ENCODE measurements around the gene TRIP13.

The TRIP13 gene

DNA sequence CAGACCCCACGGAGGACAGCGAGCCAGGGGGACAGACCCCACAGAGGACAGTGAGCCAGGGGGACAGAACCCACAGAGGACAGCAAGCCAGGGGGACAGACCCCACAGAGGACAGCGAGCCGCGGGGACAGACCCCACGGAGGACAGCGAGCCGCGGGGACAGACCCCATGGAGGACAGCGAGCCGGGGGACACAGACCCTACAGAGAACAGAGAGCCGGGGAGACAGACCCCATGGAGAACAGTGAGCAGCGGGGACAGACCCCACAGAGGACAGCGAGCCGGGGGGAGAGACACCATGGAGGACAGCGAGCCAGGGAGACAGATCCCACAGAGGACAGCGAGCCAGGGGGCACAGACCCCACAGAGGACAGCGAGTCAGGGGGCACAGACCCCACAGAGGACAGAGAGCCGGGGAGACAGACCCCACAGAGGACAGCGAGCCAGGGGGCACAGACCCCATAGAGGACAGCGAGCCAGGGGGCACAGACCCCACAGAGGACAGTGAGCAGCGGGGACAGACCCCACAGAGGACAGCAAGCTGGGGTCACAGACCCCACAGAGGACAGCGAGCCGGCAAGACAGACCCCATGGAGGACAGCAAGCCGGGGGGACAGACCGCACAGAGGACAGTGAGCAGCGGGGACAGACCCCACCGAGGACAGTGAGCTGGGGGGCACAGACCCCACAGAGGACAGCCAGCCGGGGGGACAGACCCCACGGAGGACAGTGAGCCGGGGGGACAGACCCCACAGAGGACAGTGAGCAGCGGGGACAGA lies 37.5 kb upstream of the TRIP13 start:
- DNase-seq (ENCODE audit: low read depth in 4 of 4, low spot score in 1 of 4), result no peak

DNA sequence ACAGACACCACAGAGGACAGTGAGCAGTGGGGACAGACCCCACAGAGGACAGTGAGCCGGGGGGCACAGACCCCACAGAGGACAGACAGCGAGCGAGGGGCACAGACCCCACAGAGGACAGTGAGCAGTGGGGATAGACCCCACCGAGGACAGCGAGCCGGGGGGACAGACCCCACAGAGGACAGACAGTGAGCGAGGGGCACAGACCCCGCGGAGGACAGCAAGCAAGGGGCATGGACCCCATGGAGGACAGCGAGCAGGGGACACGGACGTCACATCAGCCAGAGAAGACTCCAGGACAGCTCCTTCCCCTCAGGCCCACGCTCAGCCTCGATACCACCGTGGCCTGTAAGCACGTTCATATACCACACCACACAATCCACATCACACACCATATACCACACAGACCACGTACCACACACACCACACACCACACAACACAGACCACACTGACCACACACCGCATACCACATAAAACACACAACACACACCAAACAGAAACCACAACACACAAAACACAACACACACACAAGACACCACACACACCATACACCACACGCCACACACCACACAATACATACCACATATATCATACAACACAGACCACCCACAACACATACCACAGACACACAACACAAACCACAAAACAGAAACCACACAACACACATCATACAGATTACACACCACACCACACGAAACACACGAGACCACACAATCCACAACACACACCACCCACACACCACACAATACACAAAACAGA lies 36.7 kb upstream of the TRIP13 start:
- no peak for DNase-seq (ENCODE audit: low read depth in 4 of 4, low spot score in 1 of 4)

DNA sequence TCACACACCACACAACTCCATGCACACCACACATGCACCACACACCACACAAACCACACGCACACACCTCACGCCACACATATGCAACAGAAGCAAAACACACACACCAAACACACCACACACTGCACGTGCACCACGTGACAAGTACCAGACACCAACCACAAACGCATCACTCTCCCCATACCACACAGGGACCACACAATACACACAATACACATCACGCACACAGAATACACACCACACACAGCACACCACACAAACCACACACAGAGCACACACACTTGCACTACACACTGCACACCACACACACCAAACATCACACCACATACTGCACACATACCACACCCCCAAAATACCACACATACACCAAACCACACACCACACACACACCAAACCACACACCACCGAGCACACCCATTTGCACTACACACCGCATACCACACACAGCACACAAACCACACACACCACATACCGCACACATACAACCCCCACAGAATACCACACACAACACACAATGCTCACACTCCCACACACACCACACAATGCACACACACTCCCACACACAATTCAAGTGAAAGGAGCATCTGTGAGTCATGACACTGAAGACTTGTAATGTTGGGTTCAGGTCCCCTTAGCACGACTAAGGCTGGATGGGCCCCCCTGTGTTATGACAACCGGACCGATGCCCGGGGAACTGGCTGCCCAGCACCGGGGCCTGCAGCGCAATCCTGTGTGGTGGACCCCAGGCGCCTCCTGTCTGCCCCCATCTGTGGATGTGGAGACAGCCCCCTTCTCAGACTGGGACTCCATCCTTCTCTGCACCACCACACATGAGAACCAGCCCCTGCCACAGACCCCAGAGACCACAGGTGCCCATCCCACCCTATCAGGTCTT lies 35.9 kb upstream of the TRIP13 start:
- no peak for DNase-seq (ENCODE audit: low read depth in 4 of 4, low spot score in 1 of 4)

DNA sequence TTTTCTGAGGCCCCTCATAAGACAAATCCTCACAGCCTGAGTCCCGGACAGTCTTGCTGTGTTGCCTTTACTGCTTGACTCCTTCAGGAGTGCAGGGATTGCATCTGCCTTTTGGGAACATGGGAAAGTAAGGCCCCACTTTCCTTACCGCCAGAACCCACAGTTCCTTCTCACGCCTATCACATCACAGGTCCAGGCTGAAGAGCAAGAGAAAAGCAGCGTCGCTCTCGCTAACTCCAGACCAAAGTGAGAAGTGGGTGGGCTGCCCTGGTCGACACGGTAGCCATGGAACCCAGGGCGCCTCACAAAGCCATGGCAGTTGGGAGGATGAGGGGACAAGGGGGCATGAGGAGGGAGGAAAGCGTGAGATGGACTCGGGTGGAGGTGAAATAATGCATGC lies 34.0 kb upstream of the TRIP13 start:
- no peak for DNase-seq (ENCODE audit: low read depth in 4 of 4, low spot score in 1 of 4)

DNA sequence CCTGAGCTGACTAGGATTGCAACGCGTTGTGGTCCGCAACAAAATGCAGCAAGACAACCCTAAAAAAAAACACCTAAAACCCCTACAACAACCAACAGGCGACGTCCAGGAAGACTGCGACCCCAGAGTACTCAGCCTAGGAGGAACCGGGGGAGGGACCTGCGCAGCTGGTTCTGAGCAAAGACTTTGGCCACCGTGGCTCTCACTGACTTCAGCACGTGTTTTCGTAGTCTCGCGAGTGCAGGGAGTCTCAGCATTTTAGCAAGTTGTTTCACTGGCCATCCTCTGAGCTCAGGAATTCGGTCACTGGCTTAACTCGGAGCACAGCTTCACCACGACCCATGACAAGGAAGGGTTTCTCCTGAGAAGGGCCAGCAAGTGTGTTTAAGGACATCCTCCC lies 33.3 kb upstream of the TRIP13 start:
- no peak for DNase-seq (ENCODE audit: low read depth in 4 of 4, low spot score in 1 of 4)

DNA sequence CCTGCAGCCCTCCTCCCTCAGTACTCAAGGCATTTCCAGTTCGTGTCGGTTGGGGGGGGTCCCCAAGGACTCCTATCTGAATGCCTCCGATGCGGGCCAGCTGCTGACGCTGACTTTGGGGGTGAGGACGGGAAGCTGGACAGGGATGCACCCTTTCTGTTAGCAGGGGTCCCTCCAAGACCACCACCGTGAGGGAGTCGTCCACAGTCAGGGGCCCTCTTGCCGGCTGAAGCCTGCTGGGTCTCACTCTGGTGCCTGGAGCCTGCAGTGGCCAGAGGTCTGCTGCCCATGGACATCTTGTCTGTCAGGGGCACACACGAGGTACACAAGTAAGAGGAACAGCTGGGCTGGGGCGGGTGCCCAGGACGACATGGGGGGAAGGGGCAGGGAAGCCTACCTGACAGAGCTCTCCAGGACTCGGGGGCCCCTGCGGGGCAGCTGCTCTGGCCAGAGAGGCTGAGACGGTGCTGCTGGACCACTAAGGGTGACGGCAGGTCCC lies 32.8 kb upstream of the TRIP13 start:
- DNase-seq (ENCODE audit: low read depth in 4 of 4, low spot score in 1 of 4), result no peak

DNA sequence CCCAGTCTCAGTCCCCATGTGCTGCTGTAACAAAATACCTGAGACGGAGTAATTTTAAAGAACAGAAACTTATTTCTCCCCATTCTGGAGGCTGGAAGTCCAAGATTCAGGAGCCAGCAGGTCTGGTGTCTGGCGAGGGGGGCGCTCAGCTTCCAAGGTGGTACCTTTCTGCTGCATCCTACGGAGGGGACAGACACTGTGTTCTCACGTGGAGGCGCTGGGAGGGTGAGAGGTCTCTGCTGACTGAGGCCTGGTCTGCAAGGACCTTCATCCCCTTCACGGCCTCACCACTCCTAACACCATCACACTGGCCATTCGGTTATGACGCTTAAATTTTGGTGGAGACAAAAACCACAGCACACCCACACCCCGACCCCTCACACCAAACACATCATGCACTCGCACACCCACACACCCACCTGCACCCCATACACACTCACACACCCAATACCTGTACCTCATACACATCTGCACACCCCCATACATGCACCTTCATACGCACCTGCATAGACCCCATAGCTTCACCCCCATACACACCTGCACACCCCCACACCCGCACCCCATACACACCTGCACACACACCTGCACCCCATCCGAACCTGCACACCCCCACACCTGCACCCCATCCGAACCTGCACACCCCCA lies 32.1 kb upstream of the TRIP13 start:
- DNase-seq (ENCODE audit: low read depth in 4 of 4, low spot score in 1 of 4), result no peak

DNA sequence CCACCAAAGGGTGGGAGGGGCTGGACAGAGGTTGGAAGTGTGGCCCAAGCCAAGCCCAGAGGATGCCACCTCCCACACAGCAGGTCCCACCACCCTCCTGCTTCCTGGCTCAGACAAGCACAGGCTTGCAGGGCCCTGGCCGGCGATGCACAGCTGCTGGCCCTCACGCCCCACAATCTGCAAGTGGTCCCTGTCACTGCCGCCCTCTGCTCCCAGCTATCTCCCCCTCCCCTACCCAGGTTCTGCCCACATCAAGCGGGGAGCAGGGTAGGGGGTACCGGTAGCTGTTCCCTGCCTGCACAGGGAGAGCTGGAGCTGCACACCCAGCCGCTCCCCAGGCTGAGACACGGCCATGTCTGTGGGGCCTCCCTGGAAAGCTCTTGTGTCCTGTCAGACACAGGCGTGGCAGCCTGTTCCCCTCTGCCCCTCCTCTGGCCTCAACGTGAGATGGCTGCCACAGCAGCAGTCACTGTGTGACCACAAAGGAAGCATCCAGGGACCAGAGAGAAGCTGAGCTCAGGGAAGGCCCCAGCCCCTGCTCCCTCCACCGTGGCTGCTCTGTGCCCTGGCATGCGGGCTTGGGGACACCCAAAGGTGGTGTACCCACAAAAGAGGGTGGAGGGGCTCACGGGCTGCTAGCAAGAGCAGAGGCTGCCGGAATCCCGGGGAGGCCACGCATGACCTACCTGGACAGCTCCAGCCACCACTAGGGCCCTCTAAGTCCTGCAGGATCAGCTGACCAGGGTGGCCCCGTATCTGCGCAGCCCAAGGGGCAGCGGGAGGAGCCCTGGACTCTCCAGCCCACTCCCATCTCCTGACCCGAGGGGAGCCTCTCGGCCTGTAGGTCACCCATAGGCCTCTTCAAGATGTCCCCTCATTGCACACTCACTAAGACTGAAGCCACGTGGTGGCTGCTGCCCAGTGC lies 31.0 kb upstream of the TRIP13 start:
- no peak for DNase-seq (ENCODE audit: low read depth in 4 of 4, low spot score in 1 of 4)

DNA sequence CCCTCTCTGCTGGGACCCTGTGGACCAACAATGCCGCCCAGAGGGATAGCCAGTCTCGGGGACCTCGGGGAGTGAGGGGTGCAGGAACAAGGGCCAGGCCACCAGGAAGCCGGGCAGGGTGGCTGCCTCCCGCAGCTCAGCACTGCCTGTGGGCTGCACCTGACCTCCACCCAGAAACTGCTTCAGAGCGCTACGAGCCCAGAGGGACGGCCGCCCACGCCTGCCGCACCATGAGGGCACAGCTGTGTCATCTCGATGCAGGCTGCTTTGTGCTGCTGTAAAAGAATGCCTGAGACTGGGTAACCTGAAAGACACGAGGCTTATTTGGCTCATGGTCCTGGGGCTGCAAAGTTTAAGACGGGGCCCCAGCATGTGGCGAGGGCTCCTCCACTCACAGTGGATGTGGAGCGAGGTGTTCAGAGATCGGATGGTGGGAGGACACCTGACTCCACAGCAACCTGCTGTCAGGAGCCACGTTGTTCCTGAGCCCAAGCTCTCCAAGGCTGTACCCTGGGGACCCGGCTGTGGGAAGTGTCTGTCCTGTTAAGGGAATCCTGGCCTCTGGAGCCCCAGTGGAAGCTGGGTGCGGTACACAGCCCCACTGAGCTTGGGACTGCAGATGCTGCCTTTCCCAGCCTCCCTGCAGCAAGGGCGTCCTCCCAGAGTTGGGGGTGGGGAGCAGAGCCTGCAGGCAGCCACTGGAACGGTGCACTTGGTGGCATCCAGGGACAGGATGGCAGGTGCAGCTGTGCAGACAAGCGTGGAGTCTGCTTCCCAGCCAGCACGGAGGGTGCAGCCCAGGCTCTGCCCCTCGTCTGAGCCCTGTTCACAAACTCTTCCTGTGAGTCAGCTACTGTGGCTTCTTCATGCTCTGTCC lies 30.1 kb upstream of the TRIP13 start:
- no peak for DNase-seq (ENCODE audit: low read depth in 4 of 4, low spot score in 1 of 4)

DNA sequence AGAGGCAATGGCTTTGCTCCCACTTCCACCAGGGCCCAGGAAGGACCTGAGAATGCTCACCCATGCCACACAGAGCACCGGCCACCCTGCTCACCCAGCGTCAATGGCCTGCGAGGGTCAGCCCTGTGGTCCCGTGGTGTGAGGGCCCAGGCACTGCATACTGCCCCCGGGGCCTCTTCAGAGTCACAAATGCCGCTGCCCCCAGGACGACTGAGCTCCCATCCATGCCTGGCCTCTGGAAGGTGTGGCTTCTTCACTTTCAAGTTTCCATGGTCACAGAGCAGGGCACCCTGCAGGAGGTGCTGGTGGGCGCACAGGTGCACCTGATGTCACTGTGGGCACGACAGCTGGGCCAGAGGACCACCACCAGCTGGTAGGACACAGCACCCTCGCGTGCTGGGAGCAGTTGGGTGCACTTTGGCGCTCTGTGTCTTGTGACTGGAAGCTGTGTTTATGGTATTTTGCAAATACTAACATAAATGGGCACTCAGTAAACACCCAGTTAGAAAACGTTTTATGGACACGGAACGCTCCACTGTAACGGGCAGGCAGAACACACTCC lies 29.4 kb upstream of the TRIP13 start:
- DNase-seq (ENCODE audit: low read depth in 4 of 4, low spot score in 1 of 4), result no peak

DNA sequence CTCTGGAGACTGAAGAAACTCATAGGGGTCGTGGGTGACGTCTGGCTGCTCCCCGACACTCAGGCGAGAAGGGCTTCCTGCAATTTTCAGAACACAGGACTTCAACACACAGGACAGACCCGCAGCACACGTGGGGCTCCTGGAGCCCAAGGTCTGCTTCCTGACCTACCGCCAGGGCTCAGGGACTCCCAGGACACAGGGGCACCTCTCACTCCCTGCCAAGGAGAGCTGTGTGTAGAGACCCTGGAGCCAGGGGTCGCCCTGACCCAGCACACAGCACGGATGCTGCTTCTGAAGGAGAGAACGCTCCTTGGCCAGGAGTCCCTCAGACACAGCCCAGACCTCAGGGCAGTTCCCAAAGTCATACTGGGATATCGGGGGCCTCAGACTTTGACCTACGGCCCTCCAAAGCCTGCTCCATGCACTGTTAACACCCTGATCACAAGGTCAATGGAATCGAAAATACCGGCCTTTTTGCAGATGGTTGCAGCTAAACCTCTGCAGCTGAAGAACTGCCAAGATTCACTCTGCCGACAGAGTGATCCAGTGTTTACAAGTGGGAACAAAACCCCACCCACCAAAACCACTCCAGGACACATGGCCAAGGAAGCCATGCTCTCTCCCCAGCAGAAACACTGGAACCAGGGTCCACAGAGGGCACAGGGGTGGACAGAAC lies 28.1 kb upstream of the TRIP13 start:
- no peak for DNase-seq (ENCODE audit: low read depth in 4 of 4, low spot score in 1 of 4)

DNA sequence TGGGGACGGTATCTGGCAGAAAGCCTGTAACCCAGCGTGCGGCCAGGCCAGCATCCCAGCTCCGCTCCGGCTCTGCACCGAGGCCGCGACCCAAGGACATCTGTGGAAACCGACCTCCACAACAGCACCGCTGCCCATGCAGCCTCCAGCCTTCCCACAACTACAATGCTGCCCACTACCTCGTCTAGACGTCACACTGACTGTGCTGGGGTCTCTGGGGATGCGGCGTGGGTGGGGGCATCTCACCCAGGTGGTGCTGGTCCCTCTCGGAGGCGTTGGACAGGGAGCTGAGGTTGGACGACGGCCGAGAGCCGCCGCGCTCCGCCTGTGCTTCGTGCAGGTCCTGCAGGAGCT lies 27.5 kb upstream of the TRIP13 start:
- DNase-seq (ENCODE audit: low read depth in 4 of 4, low spot score in 1 of 4), result no peak

DNA sequence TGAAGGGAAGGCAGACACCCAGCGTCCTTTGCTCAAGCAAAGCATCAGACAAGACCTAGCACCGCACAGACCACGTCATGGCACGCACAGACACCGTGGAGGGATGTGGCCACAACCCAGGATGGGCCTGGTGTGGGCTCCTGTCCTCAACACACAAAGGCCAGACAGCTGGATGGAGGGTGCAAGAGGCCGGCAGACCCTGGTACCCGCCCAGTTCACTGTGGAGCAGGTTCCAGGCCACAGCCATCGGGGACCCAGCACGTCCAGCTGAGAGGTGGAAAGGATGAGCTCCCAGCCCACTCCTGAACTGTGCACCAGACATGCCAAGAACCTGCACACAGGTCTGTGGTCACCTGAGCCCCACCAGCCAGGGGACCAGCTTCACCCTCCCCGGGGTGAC lies 26.9 kb upstream of the TRIP13 start:
- no peak for DNase-seq (ENCODE audit: low read depth in 4 of 4, low spot score in 1 of 4)

DNA sequence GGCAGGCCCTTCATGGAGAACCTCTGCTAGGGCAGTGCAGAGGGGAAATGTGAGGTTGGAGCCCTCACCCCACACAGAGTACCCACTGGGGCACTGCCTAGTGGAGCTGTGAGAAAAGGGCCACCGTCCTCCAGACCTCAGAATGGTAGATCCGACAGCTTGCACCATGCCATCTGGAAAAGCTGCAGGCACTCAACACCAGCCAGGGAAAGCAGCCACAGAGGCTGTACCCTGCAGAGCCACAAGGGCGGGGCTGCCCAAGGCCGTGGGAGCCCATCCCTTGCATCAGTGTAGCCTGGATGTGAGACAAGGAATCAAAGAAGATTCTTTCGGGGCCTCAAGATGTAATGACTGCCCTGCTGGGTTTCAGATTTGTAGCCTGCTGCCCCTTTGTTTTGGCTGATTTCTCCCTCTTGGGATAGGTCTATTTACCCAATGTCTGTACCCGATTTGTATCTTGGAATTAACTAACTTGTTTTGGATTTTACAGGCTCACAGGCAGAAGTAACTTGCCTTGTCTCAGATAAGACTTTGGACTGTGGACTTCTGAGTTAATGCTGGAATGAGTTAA lies 25.3 kb upstream of the TRIP13 start:
- DNase-seq (ENCODE audit: low read depth in 4 of 4, low spot score in 1 of 4), result no peak

DNA sequence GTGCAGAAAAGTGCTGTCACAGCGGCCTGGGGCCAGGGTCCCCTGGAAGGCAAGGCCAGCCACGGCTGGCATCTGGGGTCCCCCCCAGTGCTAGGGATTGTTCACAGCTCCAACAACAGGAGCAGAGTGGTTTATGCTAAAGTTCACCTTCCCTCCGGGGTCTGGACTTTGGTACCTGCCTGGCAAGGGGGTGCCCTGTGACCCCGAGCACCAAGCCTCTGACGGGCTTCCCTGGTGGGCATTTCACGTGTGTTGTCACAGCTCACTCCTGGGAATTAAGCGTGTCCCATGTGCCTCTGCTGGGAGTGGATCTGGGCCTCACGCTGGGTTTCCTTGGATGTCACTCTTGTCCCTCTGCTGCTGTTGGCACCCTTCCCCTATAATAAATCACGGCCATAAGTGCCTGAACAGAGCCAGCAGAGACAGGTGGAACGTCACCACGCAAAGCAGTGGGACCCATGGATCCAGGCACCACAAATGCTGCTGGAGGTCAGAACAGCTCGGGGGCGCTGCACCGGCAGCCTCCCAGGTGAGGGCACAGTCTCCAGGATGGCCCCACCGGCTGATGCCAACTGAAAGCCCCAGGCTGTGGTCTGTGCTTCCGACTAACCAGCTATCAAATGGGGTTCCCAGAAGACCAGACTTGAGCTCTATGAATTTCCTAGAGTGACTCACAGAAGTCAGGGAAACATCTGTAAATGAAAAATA lies 24.1 kb upstream of the TRIP13 start:
- no peak for DNase-seq (ENCODE audit: low read depth in 4 of 4, low spot score in 1 of 4)

DNA sequence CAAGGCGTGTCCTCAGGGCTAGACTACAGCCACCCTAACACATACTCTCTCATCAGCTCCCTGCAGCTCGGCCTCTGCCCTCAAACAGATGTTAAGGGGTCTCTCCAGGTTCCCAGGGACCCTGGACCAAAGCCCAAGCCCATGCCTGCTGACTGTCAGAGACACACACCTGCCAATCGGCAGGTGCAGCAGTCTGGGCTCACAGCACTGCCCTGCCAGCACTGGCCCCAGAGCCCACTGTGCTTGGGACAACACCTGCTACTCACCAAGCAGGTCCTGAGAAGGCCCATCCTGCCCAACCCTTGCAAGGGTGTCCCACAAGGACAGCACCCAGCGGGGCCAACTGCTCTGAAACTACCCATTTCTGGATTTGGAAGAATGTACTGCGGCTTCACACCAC lies 21.7 kb upstream of the TRIP13 start:
- no peak for DNase-seq (ENCODE audit: low read depth in 4 of 4, low spot score in 1 of 4)

DNA sequence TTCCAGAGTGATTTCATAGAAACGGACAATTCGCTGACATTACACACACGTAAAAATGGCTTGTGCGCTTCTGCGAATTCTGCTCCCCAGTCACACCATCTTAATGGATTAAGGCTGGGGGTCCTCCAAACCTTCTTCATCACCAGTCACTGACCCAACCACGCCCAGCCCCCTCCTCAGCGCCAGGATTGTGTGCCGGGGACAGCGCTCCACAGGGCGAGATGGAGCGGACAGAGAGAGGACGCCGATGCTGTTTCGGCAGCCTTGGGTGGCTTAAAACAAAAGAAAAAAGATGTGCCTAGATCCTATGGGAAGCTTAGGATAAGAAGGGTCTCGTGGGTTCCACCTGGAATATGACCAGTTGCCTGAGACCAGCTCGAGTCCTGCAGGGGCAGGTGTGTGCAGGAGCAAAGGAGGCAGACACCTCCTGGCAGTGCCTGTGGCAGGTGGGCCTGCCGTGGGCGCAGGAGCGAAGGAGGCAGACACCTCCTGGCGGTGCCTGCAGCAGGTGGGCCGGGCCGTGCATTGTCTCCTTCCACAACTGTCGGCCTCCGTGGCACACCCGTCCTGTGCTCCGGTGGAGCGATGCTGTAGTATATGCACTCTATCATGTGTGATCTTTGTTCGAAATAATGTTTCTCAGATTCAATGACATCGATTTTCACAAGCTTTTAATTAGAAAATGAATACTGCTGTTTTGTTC lies 20.9 kb upstream of the TRIP13 start:
- no peak for DNase-seq (ENCODE audit: low read depth in 4 of 4, low spot score in 1 of 4)
